ENCODE data around the gene GLT6D1.

GLT6D1 gene

GRCh38 chr9:135589596-135590485, 49.5 kb downstream of the GLT6D1 start:
- H3K4me3 ChIP-seq (ENCODE audit: low read length): no peak overlapping the region
- DNase-seq (ENCODE audit: low read depth): no peak
- no peak for TF ChIP-seq CTCF (conservative IDR thresholded peaks at IDR 0.05; ENCODE audit: low read depth, low read length)

- no peak for DNase-seq (ENCODE audit: low read depth)
- H3K4me3 ChIP-seq (ENCODE audit: low read length): no peak overlapping the region
- TF ChIP-seq CTCF (conservative IDR thresholded peaks at IDR 0.05; ENCODE audit: low read depth, low read length): no peak
These were observed 50.3 kb downstream of the GLT6D1 start for GRCh38 chr9:135588886-135589595.

DNA sequence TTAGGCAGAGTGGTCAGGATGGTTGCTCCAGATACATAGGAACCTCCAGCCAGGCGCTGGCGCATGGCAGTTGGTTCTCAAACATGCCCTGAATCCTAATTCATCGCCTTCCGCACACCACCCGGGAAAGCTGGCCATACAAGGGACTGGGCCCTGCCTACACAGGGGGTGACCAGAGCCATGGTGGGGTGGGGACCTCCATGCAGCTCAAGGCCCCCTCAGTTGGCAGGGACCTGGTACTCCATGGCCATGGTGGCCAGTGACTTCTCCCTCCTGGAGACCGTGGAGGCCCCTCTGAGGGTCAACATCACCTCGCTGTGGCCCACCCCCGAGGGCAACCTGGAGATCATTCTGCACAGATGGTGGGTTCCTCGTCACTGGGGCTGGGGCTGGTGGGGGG, 51.0 kb downstream of the GLT6D1 start:
- no peak for TF ChIP-seq CTCF (conservative IDR thresholded peaks at IDR 0.05; ENCODE audit: low read depth, low read length)
- DNase-seq (ENCODE audit: low read depth): no peak
- H3K4me3 ChIP-seq (ENCODE audit: low read length): no peak overlapping the region

DNA sequence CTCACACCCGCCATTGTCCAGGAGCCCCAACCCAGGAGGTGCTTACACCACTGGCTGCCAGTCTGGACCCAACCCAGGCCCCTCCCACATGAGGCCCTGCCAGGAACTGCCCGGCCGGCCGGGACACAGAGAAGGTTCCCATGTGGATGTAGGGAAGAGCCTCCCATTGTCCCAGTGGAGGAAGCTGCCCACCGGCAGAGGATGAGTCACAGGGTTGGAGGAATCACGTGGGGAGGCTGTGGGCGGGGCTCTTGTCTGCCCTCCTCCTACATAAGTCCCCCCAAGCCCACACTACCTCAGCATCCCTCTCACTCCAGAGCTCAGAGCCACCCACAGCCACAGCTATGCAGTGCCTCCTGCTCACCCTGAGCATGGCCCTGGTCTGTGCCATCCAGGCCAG, 51.7 kb downstream of the GLT6D1 start:
- no peak for TF ChIP-seq CTCF (conservative IDR thresholded peaks at IDR 0.05; ENCODE audit: low read depth, low read length)
- no peak overlapping the region for H3K4me3 ChIP-seq (ENCODE audit: low read length)
- DNase-seq (ENCODE audit: low read depth): no peak

- no peak overlapping the region for H3K4me3 ChIP-seq (ENCODE audit: low read length)
- no peak for DNase-seq (ENCODE audit: low read depth)
- TF ChIP-seq CTCF (conservative IDR thresholded peaks at IDR 0.05; ENCODE audit: low read depth, low read length): no peak
These were observed 52.7 kb downstream of the GLT6D1 start for GRCh38 chr9:135586601-135587109.

GRCh38 chr9:135584934-135585333, 54.4 kb downstream of the GLT6D1 start:
- no peak for TF ChIP-seq CTCF (conservative IDR thresholded peaks at IDR 0.05; ENCODE audit: low read depth, low read length)
- DNase-seq (ENCODE audit: low read depth): no peak

More at GRCh38 chr9:135584934-135585333, 54.4 kb downstream of the GLT6D1 start:
- no peak overlapping the region for H3K4me3 ChIP-seq (ENCODE audit: low read length)

Measured in retinal pigment epithelial cell (primary cell).